Measurements from ENCODE around the gene PRICKLE2. TPM values are rescaled to one million over a fixed set of nuclear protein-coding genes. Genes with fewer than 3 reads are reported as not detected.

Gene PRICKLE2
- total and polyA plus RNA-seq, 10 donors: 0.27 to 11.4 (median 5.4) TPM

DNA sequence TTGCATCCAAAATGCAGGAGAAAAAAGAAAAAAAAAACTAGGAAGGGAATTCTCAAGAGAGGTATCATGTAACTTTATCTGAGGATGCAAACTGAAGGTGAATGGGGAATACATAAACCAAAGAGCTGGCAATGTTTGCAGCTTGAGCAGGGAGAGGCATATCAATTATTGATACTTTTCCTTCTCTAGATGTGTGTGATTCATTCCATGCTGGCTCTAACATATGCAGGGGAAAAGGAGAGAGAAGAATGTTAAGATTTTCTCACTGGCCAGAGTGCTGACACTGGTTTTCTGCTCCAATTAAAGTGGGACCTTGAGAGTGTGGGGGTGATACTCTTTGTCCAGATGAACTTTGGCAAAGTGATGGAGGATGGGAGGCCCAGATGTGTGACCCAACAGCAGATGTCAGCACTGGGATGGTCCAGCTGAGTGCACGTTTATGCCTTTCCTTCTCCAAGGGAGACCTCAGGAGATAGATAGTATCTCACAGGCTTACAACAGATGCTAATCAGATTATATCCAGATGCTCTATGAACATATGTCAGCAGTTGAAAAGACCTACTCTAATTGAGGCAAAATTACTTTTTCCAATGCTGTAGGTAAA is 152.0 kb downstream of the PRICKLE2 start:
- intact Hi-C loops (cut with DNase I; ENCODE audit: low total_unique reads): no loop called here
- TF ChIP-seq POLR2AphosphoS5 (IDR thresholded peaks at IDR 0.05) (no peak), POLR2A (IDR thresholded peaks at IDR 0.05) (no peak)
- TF ChIP-seq, protein P1, sequence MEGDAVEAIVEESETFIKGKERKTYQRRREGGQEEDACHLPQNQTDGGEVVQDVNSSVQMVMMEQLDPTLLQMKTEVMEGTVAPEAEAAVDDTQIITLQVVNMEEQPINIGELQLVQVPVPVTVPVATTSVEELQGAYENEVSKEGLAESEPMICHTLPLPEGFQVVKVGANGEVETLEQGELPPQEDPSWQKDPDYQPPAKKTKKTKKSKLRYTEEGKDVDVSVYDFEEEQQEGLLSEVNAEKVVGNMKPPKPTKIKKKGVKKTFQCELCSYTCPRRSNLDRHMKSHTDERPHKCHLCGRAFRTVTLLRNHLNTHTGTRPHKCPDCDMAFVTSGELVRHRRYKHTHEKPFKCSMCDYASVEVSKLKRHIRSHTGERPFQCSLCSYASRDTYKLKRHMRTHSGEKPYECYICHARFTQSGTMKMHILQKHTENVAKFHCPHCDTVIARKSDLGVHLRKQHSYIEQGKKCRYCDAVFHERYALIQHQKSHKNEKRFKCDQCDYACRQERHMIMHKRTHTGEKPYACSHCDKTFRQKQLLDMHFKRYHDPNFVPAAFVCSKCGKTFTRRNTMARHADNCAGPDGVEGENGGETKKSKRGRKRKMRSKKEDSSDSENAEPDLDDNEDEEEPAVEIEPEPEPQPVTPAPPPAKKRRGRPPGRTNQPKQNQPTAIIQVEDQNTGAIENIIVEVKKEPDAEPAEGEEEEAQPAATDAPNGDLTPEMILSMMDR (IDR thresholded peaks at IDR 0.05 in 8 of 11, conservative IDR thresholded peaks at IDR 0.05 in 3 of 11): no peak
- no peak for DNase-seq
- Histone ChIP-seq H3K4me3 (no peak overlapping the region), H3K36me3 (no peaks in the 10 kb centered on the region), H3K4me1 (no peaks in the 10 kb centered on the region), H3K27ac (no peak overlapping the region), H3K9me3 (no peaks in the 10 kb centered on the region), H3K27me3 (replicated peaks in 1 of 7) (peaks cover 0 to 10% (median 0%) of the 10 kb centered on the region in 7 donors)
- WGBS, 5 donors: 23 to 56% (median 33%) methylated on average over 1 of the region's 1 CpG

DNA sequence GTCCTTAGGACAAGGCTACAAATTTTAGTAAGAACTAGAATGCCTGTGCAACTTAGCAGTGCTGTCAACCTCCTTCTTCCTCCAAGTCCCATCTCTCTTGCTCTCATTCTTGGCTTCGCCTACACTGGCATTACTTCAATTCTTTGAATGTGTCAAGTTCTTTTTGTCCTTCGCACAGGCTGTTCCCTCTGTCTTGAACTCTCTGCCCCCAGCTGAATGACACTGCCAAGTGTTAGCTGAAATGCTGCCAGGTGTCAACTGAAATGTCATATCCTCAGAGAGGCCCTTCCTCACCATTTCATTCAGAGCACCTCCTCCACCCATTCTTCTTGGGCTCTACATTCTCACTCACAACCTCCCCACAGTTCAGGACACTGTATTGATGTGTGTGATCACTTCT is 153.1 kb downstream of the PRICKLE2 start:
- TF ChIP-seq, protein P1 (IDR thresholded peaks at IDR 0.05 in 8 of 11, conservative IDR thresholded peaks at IDR 0.05 in 3 of 11): no peak
- TF ChIP-seq POLR2A (IDR thresholded peaks at IDR 0.05) (no peak), POLR2AphosphoS5 (IDR thresholded peaks at IDR 0.05) (no peak)
- no peaks in the 10 kb centered on the region for H3K36me3 ChIP-seq
- peaks cover 0 to 10% (median 0%) of the 10 kb centered on the region in 7 donors for H3K27me3 ChIP-seq (replicated peaks in 1 of 7)
- H3K27ac ChIP-seq: no peak overlapping the region
- no peak overlapping the region for H3K4me3 ChIP-seq
- H3K4me1 ChIP-seq: no peaks in the 10 kb centered on the region
- H3K9me3 ChIP-seq: no peaks in the 10 kb centered on the region
- intact Hi-C loops (cut with DNase I; ENCODE audit: low total_unique reads): no loop called here
- no peak for DNase-seq
- WGBS, 5 donors: 74 to 89% (median 86%) methylated on average over 2 of the region's 2 CpGs

DNA sequence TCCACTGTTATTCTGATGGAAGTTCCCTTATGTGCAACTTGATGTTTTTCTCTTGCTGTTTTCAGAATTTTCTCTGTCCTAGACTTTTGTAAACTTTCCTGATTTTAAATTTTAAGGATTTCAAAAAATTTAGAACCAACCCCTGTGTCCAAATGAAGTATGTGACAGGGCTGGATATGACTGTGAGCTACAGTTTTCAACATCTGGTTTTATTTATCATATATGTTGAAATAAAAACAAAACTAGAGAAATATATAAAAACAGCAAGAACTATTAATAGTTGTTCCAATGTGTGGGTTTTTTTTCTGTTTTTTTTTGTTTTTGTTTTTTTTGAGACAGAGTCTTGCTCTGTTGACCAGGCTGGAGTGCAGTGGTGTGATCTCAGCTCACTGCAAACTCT is 154.6 kb downstream of the PRICKLE2 start:
- no peak for TF ChIP-seq POLR2A (IDR thresholded peaks at IDR 0.05)
- Histone ChIP-seq H3K36me3 (no peaks in the 10 kb centered on the region), H3K4me3 (no peak overlapping the region), H3K27ac (no peak overlapping the region), H3K27me3 (replicated peaks in 1 of 7) (peaks cover 0 to 10% (median 0%) of the 10 kb centered on the region in 7 donors), H3K9me3 (no peaks in the 10 kb centered on the region), H3K4me1 (no peaks in the 10 kb centered on the region)
- intact Hi-C loops (cut with DNase I; ENCODE audit: low total_unique reads): no loop called here
- no peak for DNase-seq

DNA sequence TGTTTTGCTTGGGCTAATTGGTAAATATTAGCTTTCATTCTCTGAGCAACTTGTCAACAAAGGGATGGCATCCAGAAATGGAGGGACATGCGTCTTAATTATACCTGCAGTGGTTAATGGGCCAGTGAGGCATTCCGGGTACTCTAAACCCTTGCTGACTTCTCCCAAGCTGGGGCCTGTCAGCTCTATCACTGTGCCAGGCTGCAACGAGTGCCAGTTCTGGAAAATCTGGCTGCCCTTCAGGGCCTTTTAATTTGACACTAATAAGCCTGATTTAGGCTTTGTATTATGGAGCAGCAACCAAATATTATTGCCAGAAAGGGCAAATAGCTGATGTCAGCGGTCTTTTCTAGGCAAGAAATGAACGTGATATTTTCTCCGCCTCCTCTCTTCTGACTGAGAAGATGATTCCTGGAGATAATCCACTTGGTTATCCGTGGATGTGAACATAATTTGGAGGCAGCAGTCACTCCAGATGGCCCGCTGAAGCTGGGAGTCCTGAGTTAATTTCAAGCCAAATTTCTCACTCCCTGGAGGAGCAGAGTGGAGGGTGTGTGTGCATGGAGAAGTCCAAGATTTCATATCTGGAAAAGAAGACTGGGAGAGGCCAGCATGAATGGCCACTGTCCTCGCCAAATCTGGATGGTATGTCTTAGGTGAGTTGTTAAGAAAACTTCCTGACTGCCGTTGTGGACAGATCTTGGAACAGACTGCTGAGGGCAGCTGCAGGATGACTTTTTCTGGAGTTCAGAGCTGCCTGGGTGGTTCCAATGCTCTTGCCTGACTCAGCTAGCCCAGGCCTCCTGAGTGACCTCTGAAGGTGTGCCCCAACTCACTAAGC is 157.5 kb downstream of the PRICKLE2 start:
- intact Hi-C loops (cut with DNase I; ENCODE audit: low total_unique reads): no loop called here
- Histone ChIP-seq H3K4me3 (no peak overlapping the region), H3K36me3 (no peaks in the 10 kb centered on the region), H3K4me1 (no peaks in the 10 kb centered on the region), H3K9me3 (no peaks in the 10 kb centered on the region), H3K27ac (no peak overlapping the region), H3K27me3 (replicated peaks in 1 of 7) (peaks cover 0 to 10% (median 0%) of the 10 kb centered on the region in 7 donors)
- TF ChIP-seq POLR2A (IDR thresholded peaks at IDR 0.05): no peak
- TF ChIP-seq POLR2AphosphoS5 (IDR thresholded peaks at IDR 0.05): no peak
- TF ChIP-seq, protein P1 (IDR thresholded peaks at IDR 0.05 in 8 of 11, conservative IDR thresholded peaks at IDR 0.05 in 3 of 11): no peak
- 72 to 85% (median 81%) methylated on average over 10 of the region's 10 CpGs for WGBS, 5 donors
- no peak for DNase-seq

Measured in spleen (tissue), 11 donors.